Common myeloid progenitor, CD34-positive (primary cell): ENCODE measurements around the gene KCNJ5.
A peak's percentile ranks its signal among the peaks of the same experiment; 100 is the strongest.

ENCODE experiments used
- CTCF ChIA-PET: fragments of 350-600 bp; sonication (Branson Sonifier 250); formaldehyde crosslinking; loops from one replicate; lab custom pipeline; 2021; ENCODE audit warnings: antibody characterized with exemption; lab: Charles Lee
- POLR2A ChIA-PET: fragments of 350-600 bp; sonication (Branson Sonifier 250); formaldehyde crosslinking; loops from one replicate; lab custom pipeline; 2021; ENCODE audit warnings: antibody characterized with exemption; lab: Charles Lee
- DNase-seq, 3 donors: peaks; one replicate each; pipeline versions ENCODE4 v3.0.0 to v3.0.0-alpha.2; 2013
- H3K27ac ChIP-seq, 2 experiments: 1 replicate in 1 of 2; 2 replicates in 1 of 2; pipeline ENCODE4 v1.7.0; 2013; ENCODE audit warnings: inconsistent platforms in 2 of 2, low read length in 2 of 2, mild to moderate bottlenecking in 2 of 2, low read depth in 1 of 2, moderate library complexity in 1 of 2; ENCODE audit not compliant: severe bottlenecking in 2 of 2, insufficient read depth in 1 of 2, poor library complexity in 1 of 2
- H3K27me3 ChIP-seq, 5 experiments: replicated peaks in 2 of 5; 1 replicate in 3 of 5; 2 replicates in 2 of 5; pipeline versions ENCODE4 v1.6.1 to v1.7.0; 2013; ENCODE audit warnings: low read length in 4 of 5, mild to moderate bottlenecking in 2 of 5, moderate library complexity in 2 of 5, inconsistent platforms in 1 of 5; ENCODE audit not compliant: insufficient read depth in 5 of 5, control insufficient read depth in 4 of 5
- H3K36me3 ChIP-seq, 4 experiments: 1 replicate in 2 of 4; 2 replicates in 2 of 4; pipeline versions ENCODE4 v1.6.1 to v1.7.0; 2013; ENCODE audit warnings: low read length in 3 of 4, control low read depth in 1 of 4, mild to moderate bottlenecking in 1 of 4; ENCODE audit not compliant: control insufficient read depth in 4 of 4, insufficient read depth in 4 of 4
- H3K4me1 ChIP-seq, 4 experiments: 1 replicate in 3 of 4; 2 replicates in 1 of 4; pipeline versions ENCODE4 v1.6.1 to v1.7.1; 2013; ENCODE audit warnings: low read length in 3 of 4, mild to moderate bottlenecking in 3 of 4, control low read depth in 1 of 4, inconsistent platforms in 1 of 4, moderate library complexity in 1 of 4; ENCODE audit not compliant: control insufficient read depth in 4 of 4, insufficient read depth in 4 of 4; ENCODE audit errors: control extremely low read depth in 1 of 4
- H3K4me3 ChIP-seq, 7 experiments: 1 replicate in 4 of 7; 2 replicates in 3 of 7; pipeline versions ENCODE4 v1.5.1 to v1.7.0; 2013; ENCODE audit warnings: mild to moderate bottlenecking in 7 of 7, low read length in 6 of 7, moderate library complexity in 6 of 7, inconsistent platforms in 2 of 7, low read depth in 2 of 7, control low read depth in 1 of 7; ENCODE audit not compliant: insufficient read depth in 4 of 7, control insufficient read depth in 1 of 7; ENCODE audit errors: extremely low read depth in 1 of 7
- H3K9me3 ChIP-seq, 5 experiments: 1 replicate in 4 of 5; 2 replicates in 1 of 5; pipeline versions ENCODE4 v1.6.1 to v1.7.1; 2013; ENCODE audit warnings: low read length in 4 of 5, mild to moderate bottlenecking in 2 of 5, inconsistent platforms in 1 of 5, low read depth in 1 of 5, moderate library complexity in 1 of 5; ENCODE audit not compliant: control insufficient read depth in 4 of 5, insufficient read depth in 2 of 5; ENCODE audit errors: control extremely low read depth in 1 of 5
- WGBS: methylation state at CpG from one replicate; pipeline ENCODE4 v1.1.5; 2013; ENCODE audit not compliant: insufficient coverage; 5-methylcytosine and 5-hydroxymethylcytosine counted together

KCNJ5 gene

DNA sequence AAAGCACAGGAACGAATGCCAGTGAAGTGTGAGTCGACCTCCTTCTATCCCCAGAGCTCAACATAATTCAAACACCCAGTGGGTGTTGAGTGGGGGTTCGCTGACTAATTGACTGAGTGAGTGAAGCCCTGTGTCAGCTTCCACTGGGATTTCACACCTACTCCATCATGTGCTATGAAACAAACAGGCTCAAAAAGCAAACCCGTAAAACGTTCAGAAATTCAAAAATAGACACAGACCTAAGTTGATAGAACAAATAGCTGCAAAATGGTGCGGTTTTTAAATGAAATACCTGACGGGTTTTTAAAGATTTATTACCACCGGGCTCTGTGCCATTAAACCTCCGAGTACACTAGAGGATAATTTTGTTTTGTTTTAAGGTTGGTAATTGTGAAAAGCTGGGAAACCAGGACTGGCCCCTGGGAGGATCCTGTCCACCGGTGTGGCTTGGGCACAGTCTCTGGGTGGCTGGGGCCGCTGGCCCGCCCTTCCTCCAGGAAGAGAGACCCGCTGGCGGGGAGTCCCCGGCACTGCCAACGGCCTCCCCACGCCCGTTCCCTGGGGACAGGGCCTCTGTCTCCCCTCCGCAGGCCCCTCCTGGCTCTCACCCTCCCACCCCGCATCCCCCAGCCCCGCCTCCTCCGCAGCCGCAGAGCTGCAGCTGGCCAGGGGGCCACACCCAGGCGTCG lies 13.6 kb downstream of the KCNJ5 start:
- 4% methylated on average over 9 of the region's 25 CpGs for WGBS
- peaks cover 12 to 63% (median 48%) of the 10 kb centered on the region in 4 experiments for H3K4me1 ChIP-seq
- POLR2A ChIA-PET, result no interaction called here
- DNase-seq, result peak; percentile 44 to 83 (median 79)
- peaks cover 0 to 3% (median 0%) of the 10 kb centered on the region in 4 experiments for H3K36me3 ChIP-seq
- peaks cover 0 to 5% (median 0%) of the 10 kb centered on the region in 5 experiments for H3K9me3 ChIP-seq
- peak overlapping the region; percentile 6 to 77 (median 59) for H3K4me3 ChIP-seq
- peaks cover 0 to 9% (median 2%) of the 10 kb centered on the region in 5 experiments for H3K27me3 ChIP-seq
- CTCF ChIA-PET, result interaction anchor here (1.2 to 12.2 kb wide), 9 partner anchors 8 to 51 kb away, joined by 3 to 153 read pairs (median 10); partner anchors contain the start of gene KCNJ5
- H3K27ac ChIP-seq, result no peak overlapping the region

DNA sequence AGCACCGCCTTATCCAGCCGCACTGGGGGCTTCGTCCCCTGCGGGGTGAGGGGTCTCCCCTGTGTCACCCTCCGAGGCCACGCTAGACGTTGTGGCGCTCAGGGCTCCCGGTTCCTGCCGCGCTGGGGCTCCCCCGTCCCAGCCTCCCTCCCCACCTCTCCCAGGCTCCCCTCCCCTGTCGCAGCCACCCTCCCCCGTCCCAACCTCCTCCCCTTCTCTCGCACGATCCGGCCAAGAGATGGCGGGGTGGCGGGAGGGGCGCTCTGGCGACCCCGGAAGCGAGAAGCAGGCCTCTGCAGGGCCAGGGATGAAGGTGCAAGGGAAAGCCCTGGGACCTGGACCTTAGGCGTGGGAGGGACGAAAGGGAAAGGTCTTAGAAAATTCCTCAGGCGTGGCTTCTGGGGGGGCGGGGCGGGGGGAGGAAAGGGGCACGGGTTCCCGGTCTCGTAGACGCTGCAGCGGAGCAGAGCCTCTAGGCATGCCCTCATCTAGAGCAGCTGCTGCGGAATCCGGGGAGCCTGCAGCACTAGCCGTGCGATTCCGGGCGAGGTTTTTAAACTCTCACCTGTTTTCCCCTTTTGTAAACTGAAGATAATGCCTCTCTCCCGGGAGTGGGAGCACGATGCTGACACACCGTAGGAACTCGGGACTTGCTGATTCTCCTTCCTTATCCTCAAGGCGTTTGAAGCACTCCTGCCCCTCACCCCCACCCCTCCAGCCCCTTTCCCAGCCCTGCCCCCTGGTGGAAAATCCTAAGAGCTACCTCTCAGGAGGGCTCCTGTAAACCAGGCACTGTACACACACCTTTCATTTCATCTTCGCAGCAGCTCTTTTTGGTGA lies 14.4 kb downstream of the KCNJ5 start:
- WGBS, result 3% methylated on average over 35 of the region's 45 CpGs
- Histone ChIP-seq H3K27me3 (peaks cover 0 to 9% (median 2%) of the 10 kb centered on the region in 5 experiments), H3K36me3 (peaks cover 0 to 3% (median 0%) of the 10 kb centered on the region in 4 experiments), H3K4me1 (peaks cover 12 to 63% (median 48%) of the 10 kb centered on the region in 4 experiments), H3K9me3 (peaks cover 0 to 5% (median 0%) of the 10 kb centered on the region in 5 experiments), H3K27ac (no peak overlapping the region), H3K4me3 (peak overlapping the region in 6 of 7 experiments; percentile 51 to 77 (median 61))
- POLR2A ChIA-PET, result no interaction called here
- DNase-seq, result peak; percentile 50 to 78 (median 59)
- CTCF ChIA-PET, result interaction anchor here (0.8 to 12.2 kb wide), 15 partner anchors 9 to 51 kb away, joined by 3 to 153 read pairs (median 10); partner anchors contain the start of gene KCNJ5

DNA sequence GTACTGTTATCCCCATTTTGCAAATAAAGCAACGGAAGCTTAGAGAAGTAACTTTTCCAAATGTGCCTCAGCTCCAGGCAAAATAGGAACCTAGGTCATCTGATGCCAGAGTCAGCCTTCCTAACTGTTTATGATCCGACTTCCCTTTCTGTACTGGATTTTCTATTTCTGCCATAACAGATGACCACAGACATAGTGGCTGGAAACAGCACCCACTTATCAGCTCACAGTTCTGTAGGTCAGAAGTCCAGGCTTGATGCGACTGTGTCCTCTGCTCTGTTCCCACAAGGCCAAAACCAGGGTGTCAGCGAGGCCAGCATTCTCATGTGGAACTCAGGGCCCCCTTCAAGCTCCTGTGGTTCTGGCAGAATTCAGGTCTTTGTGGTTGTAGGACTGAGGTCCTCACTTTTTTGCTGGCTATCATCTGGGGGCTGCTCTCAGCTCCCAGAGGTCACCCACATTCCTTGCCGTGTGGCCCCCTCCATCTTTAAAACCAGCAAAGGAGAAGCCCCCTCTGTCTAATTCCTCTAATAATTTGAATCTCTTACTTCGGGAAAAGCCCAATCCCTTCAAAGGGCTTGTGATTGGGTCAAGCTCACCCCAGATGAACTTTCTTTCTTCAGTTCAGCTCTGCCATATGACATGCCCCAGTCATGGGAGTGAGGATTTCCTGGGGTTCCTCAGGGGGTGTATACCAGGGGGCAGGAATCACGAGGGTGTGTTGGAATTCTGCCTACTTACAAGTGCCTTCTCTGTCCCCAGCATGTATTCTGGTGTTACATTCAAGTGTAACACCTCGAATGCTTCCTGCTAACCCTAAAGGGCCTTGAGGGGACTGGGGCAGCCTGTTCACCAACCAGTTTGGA lies 15.3 kb downstream of the KCNJ5 start:
- Histone ChIP-seq H3K4me3 (peak overlapping the region in 5 of 7 experiments; percentile 13 to 63 (median 52)), H3K27ac (no peak overlapping the region), H3K9me3 (peaks cover 0 to 5% (median 0%) of the 10 kb centered on the region in 5 experiments), H3K36me3 (peaks cover 0 to under 1% (median 0%) of the 10 kb centered on the region in 4 experiments), H3K27me3 (peaks cover 0 to 9% (median 0%) of the 10 kb centered on the region in 5 experiments), H3K4me1 (peaks cover 12 to 63% (median 48%) of the 10 kb centered on the region in 4 experiments)
- ChIA-PET CTCF (interaction anchor here (0.8 to 12.2 kb wide), 12 partner anchors 8 to 50 kb away, joined by 3 to 153 read pairs (median 6); no protein-coding TSS in a partner anchor), POLR2A (no interaction called here)
- 61% methylated on average over 8 of the region's 8 CpGs for WGBS
- no peak for DNase-seq

DNA sequence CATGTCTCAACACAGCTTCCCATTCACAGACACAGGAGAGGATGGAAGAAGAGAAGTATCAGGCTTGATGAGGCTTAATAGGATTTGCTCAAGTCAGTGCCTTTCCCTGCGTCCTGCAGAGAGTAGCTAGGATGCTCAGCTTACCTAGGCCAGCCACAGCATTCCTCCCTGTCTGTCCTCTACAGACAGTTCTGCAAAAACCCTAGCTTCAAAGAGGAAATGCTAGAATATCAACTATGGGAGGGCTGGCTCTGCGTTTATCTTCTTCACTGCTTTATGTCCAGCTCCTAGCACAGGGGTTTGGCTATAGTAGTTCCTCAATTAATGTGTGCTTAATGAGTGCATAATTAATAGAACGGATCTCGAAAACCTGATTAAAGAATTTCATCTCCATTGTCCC lies 16.4 kb downstream of the KCNJ5 start:
- H3K27ac ChIP-seq, result no peak overlapping the region
- no peaks in the 10 kb centered on the region for H3K36me3 ChIP-seq
- no peak for DNase-seq
- ChIA-PET CTCF (interaction anchor here (0.9 to 12.2 kb wide), 10 partner anchors 12 to 52 kb away, joined by 4 to 153 read pairs (median 12); partner anchors contain the start of gene KCNJ5), POLR2A (no interaction called here)
- WGBS, result 42% methylated on average over 2 of the region's 4 CpGs
- peaks cover 0 to 7% (median 4%) of the 10 kb centered on the region in 5 experiments for H3K9me3 ChIP-seq
- no peak overlapping the region for H3K4me3 ChIP-seq
- peaks cover 0 to 2% (median 0%) of the 10 kb centered on the region in 5 experiments for H3K27me3 ChIP-seq
- H3K4me1 ChIP-seq, result peaks cover 12 to 63% (median 48%) of the 10 kb centered on the region in 4 experiments

DNA sequence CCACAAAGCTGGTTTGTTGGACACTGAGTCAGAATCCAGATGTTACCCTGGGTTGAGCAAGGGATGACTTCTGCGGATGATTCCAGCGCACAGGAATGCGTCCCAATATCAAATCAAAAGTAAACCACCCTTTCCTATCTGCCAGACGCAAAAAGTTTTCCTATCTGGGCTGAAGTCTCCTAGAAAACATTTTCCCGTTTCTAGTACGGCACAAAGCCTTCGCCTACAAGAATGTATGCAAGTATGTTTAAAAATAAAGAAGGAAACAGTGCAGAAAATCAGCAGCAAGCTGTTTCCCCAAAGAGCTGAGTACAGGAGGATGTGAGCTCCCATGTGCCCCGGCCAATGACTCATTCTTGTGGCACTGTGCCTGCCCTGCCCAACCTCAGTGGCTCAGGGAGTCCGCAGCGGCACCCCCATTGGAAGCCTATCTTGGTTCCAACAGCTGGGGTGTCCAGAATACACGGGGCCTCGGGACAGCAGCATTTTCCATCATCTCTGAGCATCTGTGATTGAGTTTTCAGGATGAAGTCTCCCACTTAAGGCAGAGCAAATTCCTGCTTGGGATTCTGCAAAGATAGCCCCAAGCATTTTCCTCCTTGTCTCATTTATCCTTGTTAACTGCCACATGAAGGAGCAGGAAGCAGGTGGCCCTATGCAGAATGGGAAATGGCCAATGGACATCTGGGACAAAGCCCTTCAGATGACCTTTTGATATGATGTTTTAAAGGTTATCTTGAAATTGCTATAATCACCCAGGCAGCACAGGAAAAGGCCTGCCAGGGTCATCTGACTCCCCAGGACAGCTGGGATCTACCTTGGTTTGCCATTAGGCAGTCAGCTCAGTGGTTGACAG lies 17.5 kb downstream of the KCNJ5 start:
- ChIA-PET POLR2A (interaction anchor here (0.5 to 0.8 kb wide), 2 partner anchors 31 to 183 kb away, joined by 3 read pairs; no protein-coding TSS in a partner anchor), CTCF (interaction anchor here (1.1 to 12.2 kb wide), 7 partner anchors 11 to 51 kb away, joined by 4 to 153 read pairs (median 19); no protein-coding TSS in a partner anchor)
- 3% methylated on average over 7 of the region's 12 CpGs for whole genome bisulfite sequencing
- Histone ChIP-seq H3K27ac (no peak overlapping the region), H3K4me3 (peak overlapping the region in 4 of 7 experiments; percentile 17 to 44 (median 30)), H3K27me3 (peaks cover 0 to 3% (median 0%) of the 10 kb centered on the region in 5 experiments), H3K9me3 (peaks cover 0 to 7% (median 4%) of the 10 kb centered on the region in 5 experiments), H3K36me3 (no peaks in the 10 kb centered on the region), H3K4me1 (peaks cover 12 to 57% (median 43%) of the 10 kb centered on the region in 4 experiments)
- peak; percentile 77 to 95 (median 93) for DNase-seq
